K562 (cell line): Measurements from ENCODE around the gene SRPK3.

Experiments
- POLR2AphosphoS5 ChIP-seq: IDR thresholded peaks from 2 replicates; pipeline ENCODE4 v1.6.1; 2011; ENCODE audit warnings: mild to moderate bottlenecking, low read depth, low read length, moderate library complexity; ENCODE audit not compliant: control insufficient read depth, insufficient read depth
- TEAD4 ChIP-seq, 2 experiments: sonication (generic) in 1 of 2; formaldehyde crosslinking in 1 of 2; IDR thresholded peaks; 2 replicates each; pipeline versions ENCODE4 v1.6.1 to v1.8.0; 2012 to 2022; ENCODE audit warnings: borderline replicate concordance in 1 of 2, inconsistent platforms in 1 of 2, low read length in 1 of 2, mild to moderate bottlenecking in 1 of 2, missing genetic modification reagents in 1 of 2

DNA sequence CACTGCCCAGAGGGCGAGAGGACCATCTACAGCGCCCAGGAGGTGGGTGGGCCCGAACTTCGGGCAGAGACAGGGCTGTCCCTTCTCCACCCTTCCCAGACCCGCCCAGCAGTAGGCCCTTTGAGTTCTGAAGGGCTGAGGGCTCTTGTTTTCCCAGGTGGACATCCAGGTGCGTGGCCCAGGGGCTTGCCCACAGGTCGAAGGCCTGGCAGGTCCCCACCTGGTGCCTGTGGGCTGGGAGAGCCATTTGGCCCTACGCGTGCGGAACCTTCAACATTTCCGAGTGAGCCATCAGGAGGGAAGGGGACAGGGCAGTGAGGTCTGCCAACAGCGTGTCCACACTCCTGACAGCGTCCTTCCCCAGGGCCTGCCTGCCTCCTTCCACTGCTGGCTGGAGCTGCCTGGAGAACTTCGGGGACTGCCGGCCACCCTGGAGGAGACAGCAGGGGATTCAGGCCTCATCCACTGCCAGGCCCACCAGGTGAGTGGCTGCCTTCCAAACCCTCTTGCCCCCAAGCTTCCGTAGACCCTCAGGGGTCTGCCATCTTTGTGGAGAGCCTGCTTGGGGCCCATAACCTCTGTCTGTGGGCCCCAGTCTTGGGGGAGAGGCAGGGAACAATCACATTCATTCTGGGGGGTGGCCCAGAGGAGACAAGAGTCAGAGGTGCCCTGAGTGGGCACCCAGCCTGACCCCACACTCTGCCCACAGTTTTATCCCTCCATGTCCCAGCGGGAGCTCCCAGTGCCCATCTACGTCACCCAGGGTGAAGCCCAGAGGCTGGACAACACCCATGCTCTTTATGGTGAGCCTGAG lies 10.0 kb upstream of the SRPK3 start:
- no peak for TF ChIP-seq POLR2AphosphoS5
- TF ChIP-seq TEAD4 (IDR thresholded peaks at IDR 0.05; ENCODE audit: low read length): no peak
- TF ChIP-seq TEAD4 (CRISPR knock-in tag; IDR thresholded peaks at IDR 0.05; ENCODE audit: borderline replicate concordance): no peak
